HEK293 (cell line): ENCODE results near the gene HOXA11.

Experiments
- FEZF1 ChIP-seq: fragments of 450-650 bp; formaldehyde crosslinking; IDR thresholded peaks from 2 replicates; pipeline ENCODE4 v1.5.1; 2016; ENCODE audit warnings: missing biosample characterization, missing genetic modification characterization
- KLF10 ChIP-seq: fragments of 450-650 bp; IDR thresholded peaks from 2 replicates; pipeline ENCODE4 v1.5.1; 2018; ENCODE audit warnings: missing biosample characterization, mild to moderate bottlenecking, missing genetic modification characterization
- KLF16 ChIP-seq: fragments of 450-650 bp; formaldehyde crosslinking; IDR thresholded peaks from 2 replicates; pipeline ENCODE4 v1.5.1; 2017; ENCODE audit warnings: missing biosample characterization, missing genetic modification characterization
- MYNN ChIP-seq: fragments of 450-650 bp; formaldehyde crosslinking; IDR thresholded peaks from 2 replicates; pipeline ENCODE4 v1.5.1; 2016; ENCODE audit warnings: missing biosample characterization, missing genetic modification characterization, borderline replicate concordance
- SETDB1 ChIP-seq: IDR thresholded peaks from one replicate; pipeline ENCODE4 v1.6.1; 2017; ENCODE audit warnings: mild to moderate bottlenecking, low read length, moderate library complexity, mixed read lengths; ENCODE audit not compliant: insufficient read length
- SP3 ChIP-seq: fragments of 450-650 bp; formaldehyde crosslinking; IDR thresholded peaks from 2 replicates; pipeline ENCODE4 v1.5.1; 2016; ENCODE audit warnings: missing biosample characterization, missing genetic modification characterization
- ZIC2 ChIP-seq: fragments of 450-650 bp; formaldehyde crosslinking; IDR thresholded peaks from 2 replicates; pipeline ENCODE4 v1.5.1; 2016; ENCODE audit warnings: missing biosample characterization, missing genetic modification characterization
- ZNF10 ChIP-seq: fragments of 450-650 bp; formaldehyde crosslinking; IDR thresholded peaks from 2 replicates; pipeline ENCODE4 v1.5.1; 2017; ENCODE audit warnings: missing biosample characterization, missing genetic modification characterization
- ZNF114 ChIP-seq: fragments of 450-650 bp; formaldehyde crosslinking; IDR thresholded peaks from 2 replicates; pipeline ENCODE4 v1.5.0; 2017; ENCODE audit warnings: missing biosample characterization, missing genetic modification characterization
- ZNF274 ChIP-seq, 2 experiments: fragments of 200-500 bp in 1 of 2; fragments of 450-650 bp in 1 of 2; sonication (Bioruptor generic) in 1 of 2; formaldehyde crosslinking in 1 of 2; IDR thresholded peaks; 2 replicates each; pipeline versions ENCODE4 v1.5.1 to v1.6.1; 2014 to 2016; ENCODE audit warnings: borderline replicate concordance in 1 of 2, inconsistent platforms in 1 of 2, low read length in 1 of 2, missing biosample characterization in 1 of 2, missing genetic modification characterization in 1 of 2
- ZNF292 ChIP-seq: fragments of 450-650 bp; formaldehyde crosslinking; IDR thresholded peaks from 2 replicates; pipeline ENCODE4 v1.5.1; 2016; ENCODE audit warnings: low read depth, missing biosample characterization, missing genetic modification characterization, borderline replicate concordance
- ZNF302 ChIP-seq: fragments of 450-650 bp; formaldehyde crosslinking; IDR thresholded peaks from 2 replicates; pipeline ENCODE4 v1.5.1; 2016; ENCODE audit warnings: missing biosample characterization, missing genetic modification characterization, low read depth
- ZNF324 ChIP-seq: fragments of 450-650 bp; formaldehyde crosslinking; IDR thresholded peaks from 2 replicates; pipeline ENCODE4 v1.5.1; 2016; ENCODE audit warnings: missing biosample characterization, missing genetic modification characterization
- ZNF335 ChIP-seq: fragments of 450-650 bp; formaldehyde crosslinking; conservative IDR thresholded peaks from 2 replicates; pipeline ENCODE4 v1.5.1; 2016; ENCODE audit warnings: missing biosample characterization, missing genetic modification characterization
- ZNF366 ChIP-seq: fragments of 450-650 bp; formaldehyde crosslinking; conservative IDR thresholded peaks from 2 replicates; pipeline ENCODE4 v1.5.1; 2016; ENCODE audit warnings: missing biosample characterization, missing genetic modification characterization
- ZNF544 ChIP-seq: fragments of 450-650 bp; formaldehyde crosslinking; IDR thresholded peaks from 2 replicates; pipeline ENCODE4 v1.5.0; 2017; ENCODE audit warnings: missing biosample characterization, missing genetic modification characterization
- ZNF555 ChIP-seq: fragments of 450-650 bp; formaldehyde crosslinking; conservative IDR thresholded peaks from 2 replicates; pipeline ENCODE4 v1.5.1; 2017; ENCODE audit warnings: missing biosample characterization, mild to moderate bottlenecking, missing genetic modification characterization, inconsistent platforms
- ZNF610 ChIP-seq: fragments of 450-650 bp; formaldehyde crosslinking; IDR thresholded peaks from 2 replicates; pipeline ENCODE4 v1.5.1; 2016; ENCODE audit warnings: missing biosample characterization, missing genetic modification characterization, borderline replicate concordance
- ZNF629 ChIP-seq: fragments of 450-650 bp; formaldehyde crosslinking; IDR thresholded peaks from 2 replicates; pipeline ENCODE4 v1.5.1; 2017; ENCODE audit warnings: missing biosample characterization, missing genetic modification characterization
- ZNF654 ChIP-seq: fragments of 450-650 bp; formaldehyde crosslinking; IDR thresholded peaks from 2 replicates; pipeline ENCODE4 v1.5.1; 2016; ENCODE audit warnings: low read depth, missing biosample characterization, missing genetic modification characterization
- ZNF677 ChIP-seq: fragments of 450-650 bp; IDR thresholded peaks from 2 replicates; pipeline ENCODE4 v1.5.0; 2018; ENCODE audit warnings: missing biosample characterization, mild to moderate bottlenecking, missing genetic modification characterization, moderate library complexity
- ZNF785 ChIP-seq: fragments of 450-650 bp; formaldehyde crosslinking; IDR thresholded peaks from 2 replicates; pipeline ENCODE4 v1.5.1; 2016; ENCODE audit warnings: missing biosample characterization, missing genetic modification characterization
- TF ChIP-seq, protein P1 (sequence below): fragments of 450-650 bp; IDR thresholded peaks from 2 replicates; pipeline ENCODE4 v1.5.1; 2018; ENCODE audit warnings: missing biosample characterization, missing genetic modification characterization
- TF ChIP-seq, protein P2 (sequence below): fragments of 450-650 bp; formaldehyde crosslinking; IDR thresholded peaks from 2 replicates; pipeline ENCODE4 v1.5.1; 2016; ENCODE audit warnings: missing biosample characterization, missing genetic modification characterization
- TF ChIP-seq, protein P3 (sequence below): fragments of 450-650 bp; formaldehyde crosslinking; IDR thresholded peaks from 2 replicates; pipeline ENCODE4 v1.5.1; 2016; ENCODE audit warnings: missing biosample characterization, missing genetic modification characterization, borderline replicate concordance
- TF ChIP-seq, protein P4 (sequence below): fragments of 450-650 bp; formaldehyde crosslinking; IDR thresholded peaks from 2 replicates; pipeline ENCODE4 v1.5.1; 2016; ENCODE audit warnings: missing biosample characterization, missing genetic modification characterization
- TF ChIP-seq, protein P5 (sequence below): fragments of 450-650 bp; formaldehyde crosslinking; IDR thresholded peaks from 2 replicates; pipeline ENCODE4 v1.5.1; 2017; ENCODE audit warnings: missing biosample characterization, missing genetic modification characterization
- TF ChIP-seq, protein P6 (sequence below): fragments of 450-650 bp; formaldehyde crosslinking; IDR thresholded peaks from 2 replicates; pipeline ENCODE4 v1.5.1; 2016; ENCODE audit warnings: missing biosample characterization, missing genetic modification characterization

The HOXA11 gene

DNA sequence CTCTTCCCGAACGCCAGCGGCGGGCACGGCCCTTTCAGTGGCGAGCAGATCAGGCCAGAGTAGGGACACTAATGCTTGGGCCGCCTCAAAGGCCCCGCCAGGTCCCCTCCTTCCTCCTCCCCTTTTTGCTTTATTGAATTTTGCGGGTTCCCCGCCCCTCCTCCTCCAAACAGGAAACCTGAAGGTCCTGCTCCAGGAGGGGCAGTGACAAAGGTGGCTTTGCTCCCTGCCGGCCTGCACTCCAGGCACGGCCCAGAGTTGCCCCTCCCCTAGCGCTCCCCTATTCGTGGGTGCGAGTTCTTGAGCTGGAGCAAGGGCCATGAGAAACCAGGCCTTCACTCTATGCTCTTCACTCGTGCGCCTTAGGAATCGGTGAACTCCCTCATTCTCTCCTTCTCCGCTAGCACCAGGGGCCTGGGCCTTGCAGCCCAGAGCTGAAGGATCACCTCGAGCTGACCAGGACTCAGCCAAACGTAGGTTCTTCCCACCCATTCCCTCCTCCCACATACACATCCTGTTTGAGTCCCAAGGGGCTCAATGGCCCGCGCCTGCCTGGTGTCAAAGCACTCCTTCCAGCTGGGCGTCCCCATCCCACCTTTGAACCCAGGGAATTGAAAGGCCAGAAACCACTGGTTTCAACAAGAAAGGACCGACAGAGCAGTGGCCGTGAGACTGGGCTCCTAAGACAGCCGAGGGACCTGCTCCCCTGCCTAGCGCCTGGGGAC lies 36.8 kb downstream of the HOXA11 start (continued):
- TF ChIP-seq, protein P1, sequence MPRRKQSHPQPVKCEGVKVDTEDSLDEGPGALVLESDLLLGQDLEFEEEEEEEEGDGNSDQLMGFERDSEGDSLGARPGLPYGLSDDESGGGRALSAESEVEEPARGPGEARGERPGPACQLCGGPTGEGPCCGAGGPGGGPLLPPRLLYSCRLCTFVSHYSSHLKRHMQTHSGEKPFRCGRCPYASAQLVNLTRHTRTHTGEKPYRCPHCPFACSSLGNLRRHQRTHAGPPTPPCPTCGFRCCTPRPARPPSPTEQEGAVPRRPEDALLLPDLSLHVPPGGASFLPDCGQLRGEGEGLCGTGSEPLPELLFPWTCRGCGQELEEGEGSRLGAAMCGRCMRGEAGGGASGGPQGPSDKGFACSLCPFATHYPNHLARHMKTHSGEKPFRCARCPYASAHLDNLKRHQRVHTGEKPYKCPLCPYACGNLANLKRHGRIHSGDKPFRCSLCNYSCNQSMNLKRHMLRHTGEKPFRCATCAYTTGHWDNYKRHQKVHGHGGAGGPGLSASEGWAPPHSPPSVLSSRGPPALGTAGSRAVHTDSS (tag by site-specific recombination), result no peak
- TF ChIP-seq MYNN (tag by site-specific recombination) (no peak), ZNF274 (IDR thresholded peaks at IDR 0.05; ENCODE audit: low read length) (no peak), ZNF274 (tag by site-specific recombination; IDR thresholded peaks at IDR 0.05; ENCODE audit: borderline replicate concordance) (no peak), ZNF324 (tag by site-specific recombination) (no peak), ZNF10 (tag by site-specific recombination) (no peak), ZIC2 (tag by site-specific recombination) (peak; percentile 32), SP3 (tag by site-specific recombination) (peak; percentile 69), ZNF654 (tag by site-specific recombination) (no peak), ZNF677 (tag by site-specific recombination) (no peak), ZNF302 (no peak), ZNF785 (no peak), FEZF1 (tag by site-specific recombination) (peak; percentile 14; the same call in 1 of the 2 replicates), ZNF114 (tag by site-specific recombination) (no peak), ZNF366 (tag by site-specific recombination) (peak; percentile 63; the same call in 1 of the 2 replicates), ZNF610 (tag by site-specific recombination) (no peak), ZNF292 (tag by site-specific recombination) (no peak), ZNF555 (no peak), ZNF629 (tag by site-specific recombination) (no peak), SETDB1 (no peak), ZNF544 (tag by site-specific recombination) (no peak), ZNF335 (peak; percentile 89), KLF16 (tag by site-specific recombination) (0 out of 2 replicates have a peak, but pooled peaks have one; percentile 17), KLF10 (tag by site-specific recombination) (no peak)
- TF ChIP-seq, protein P2, sequence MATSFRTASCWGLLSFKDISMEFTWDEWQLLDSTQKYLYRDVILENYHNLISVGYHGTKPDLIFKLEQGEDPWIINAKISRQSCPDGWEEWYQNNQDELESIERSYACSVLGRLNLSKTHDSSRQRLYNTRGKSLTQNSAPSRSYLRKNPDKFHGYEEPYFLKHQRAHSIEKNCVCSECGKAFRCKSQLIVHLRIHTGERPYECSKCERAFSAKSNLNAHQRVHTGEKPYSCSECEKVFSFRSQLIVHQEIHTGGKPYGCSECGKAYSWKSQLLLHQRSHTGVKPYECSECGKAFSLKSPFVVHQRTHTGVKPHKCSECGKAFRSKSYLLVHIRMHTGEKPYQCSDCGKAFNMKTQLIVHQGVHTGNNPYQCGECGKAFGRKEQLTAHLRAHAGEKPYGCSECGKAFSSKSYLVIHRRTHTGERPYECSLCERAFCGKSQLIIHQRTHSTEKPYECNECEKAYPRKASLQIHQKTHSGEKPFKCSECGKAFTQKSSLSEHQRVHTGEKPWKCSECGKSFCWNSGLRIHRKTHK (tag by site-specific recombination), result no peak
- TF ChIP-seq, protein P3, sequence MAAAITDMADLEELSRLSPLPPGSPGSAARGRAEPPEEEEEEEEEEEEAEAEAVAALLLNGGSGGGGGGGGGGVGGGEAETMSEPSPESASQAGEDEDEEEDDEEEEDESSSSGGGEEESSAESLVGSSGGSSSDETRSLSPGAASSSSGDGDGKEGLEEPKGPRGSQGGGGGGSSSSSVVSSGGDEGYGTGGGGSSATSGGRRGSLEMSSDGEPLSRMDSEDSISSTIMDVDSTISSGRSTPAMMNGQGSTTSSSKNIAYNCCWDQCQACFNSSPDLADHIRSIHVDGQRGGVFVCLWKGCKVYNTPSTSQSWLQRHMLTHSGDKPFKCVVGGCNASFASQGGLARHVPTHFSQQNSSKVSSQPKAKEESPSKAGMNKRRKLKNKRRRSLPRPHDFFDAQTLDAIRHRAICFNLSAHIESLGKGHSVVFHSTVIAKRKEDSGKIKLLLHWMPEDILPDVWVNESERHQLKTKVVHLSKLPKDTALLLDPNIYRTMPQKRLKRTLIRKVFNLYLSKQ (tag by site-specific recombination), result no peak
- TF ChIP-seq, protein P4, sequence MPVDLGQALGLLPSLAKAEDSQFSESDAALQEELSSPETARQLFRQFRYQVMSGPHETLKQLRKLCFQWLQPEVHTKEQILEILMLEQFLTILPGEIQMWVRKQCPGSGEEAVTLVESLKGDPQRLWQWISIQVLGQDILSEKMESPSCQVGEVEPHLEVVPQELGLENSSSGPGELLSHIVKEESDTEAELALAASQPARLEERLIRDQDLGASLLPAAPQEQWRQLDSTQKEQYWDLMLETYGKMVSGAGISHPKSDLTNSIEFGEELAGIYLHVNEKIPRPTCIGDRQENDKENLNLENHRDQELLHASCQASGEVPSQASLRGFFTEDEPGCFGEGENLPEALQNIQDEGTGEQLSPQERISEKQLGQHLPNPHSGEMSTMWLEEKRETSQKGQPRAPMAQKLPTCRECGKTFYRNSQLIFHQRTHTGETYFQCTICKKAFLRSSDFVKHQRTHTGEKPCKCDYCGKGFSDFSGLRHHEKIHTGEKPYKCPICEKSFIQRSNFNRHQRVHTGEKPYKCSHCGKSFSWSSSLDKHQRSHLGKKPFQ (tag by site-specific recombination), result no peak
- TF ChIP-seq, protein P5, sequence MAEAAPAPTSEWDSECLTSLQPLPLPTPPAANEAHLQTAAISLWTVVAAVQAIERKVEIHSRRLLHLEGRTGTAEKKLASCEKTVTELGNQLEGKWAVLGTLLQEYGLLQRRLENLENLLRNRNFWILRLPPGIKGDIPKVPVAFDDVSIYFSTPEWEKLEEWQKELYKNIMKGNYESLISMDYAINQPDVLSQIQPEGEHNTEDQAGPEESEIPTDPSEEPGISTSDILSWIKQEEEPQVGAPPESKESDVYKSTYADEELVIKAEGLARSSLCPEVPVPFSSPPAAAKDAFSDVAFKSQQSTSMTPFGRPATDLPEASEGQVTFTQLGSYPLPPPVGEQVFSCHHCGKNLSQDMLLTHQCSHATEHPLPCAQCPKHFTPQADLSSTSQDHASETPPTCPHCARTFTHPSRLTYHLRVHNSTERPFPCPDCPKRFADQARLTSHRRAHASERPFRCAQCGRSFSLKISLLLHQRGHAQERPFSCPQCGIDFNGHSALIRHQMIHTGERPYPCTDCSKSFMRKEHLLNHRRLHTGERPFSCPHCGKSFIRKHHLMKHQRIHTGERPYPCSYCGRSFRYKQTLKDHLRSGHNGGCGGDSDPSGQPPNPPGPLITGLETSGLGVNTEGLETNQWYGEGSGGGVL (tag by site-specific recombination), result peak; percentile 34; the same call in 1 of the 2 replicates
- TF ChIP-seq, protein P6, sequence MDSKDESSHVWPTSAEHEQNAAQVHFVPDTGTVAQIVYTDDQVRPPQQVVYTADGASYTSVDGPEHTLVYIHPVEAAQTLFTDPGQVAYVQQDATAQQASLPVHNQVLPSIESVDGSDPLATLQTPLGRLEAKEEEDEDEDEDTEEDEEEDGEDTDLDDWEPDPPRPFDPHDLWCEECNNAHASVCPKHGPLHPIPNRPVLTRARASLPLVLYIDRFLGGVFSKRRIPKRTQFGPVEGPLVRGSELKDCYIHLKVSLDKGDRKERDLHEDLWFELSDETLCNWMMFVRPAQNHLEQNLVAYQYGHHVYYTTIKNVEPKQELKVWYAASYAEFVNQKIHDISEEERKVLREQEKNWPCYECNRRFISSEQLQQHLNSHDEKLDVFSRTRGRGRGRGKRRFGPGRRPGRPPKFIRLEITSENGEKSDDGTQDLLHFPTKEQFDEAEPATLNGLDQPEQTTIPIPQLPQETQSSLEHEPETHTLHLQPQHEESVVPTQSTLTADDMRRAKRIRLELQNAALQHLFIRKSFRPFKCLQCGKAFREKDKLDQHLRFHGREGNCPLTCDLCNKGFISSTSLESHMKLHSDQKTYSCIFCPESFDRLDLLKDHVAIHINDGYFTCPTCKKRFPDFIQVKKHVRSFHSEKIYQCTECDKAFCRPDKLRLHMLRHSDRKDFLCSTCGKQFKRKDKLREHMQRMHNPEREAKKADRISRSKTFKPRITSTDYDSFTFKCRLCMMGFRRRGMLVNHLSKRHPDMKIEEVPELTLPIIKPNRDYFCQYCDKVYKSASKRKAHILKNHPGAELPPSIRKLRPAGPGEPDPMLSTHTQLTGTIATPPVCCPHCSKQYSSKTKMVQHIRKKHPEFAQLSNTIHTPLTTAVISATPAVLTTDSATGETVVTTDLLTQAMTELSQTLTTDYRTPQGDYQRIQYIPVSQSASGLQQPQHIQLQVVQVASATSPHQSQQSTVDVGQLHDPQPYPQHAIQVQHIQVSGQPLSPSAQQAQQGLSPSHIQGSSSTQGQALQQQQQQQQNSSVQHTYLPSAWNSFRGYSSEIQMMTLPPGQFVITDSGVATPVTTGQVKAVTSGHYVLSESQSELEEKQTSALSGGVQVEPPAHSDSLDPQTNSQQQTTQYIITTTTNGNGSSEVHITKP, result peak; percentile 68
